Measurements from ENCODE around the gene DNAI1.

DNA sequence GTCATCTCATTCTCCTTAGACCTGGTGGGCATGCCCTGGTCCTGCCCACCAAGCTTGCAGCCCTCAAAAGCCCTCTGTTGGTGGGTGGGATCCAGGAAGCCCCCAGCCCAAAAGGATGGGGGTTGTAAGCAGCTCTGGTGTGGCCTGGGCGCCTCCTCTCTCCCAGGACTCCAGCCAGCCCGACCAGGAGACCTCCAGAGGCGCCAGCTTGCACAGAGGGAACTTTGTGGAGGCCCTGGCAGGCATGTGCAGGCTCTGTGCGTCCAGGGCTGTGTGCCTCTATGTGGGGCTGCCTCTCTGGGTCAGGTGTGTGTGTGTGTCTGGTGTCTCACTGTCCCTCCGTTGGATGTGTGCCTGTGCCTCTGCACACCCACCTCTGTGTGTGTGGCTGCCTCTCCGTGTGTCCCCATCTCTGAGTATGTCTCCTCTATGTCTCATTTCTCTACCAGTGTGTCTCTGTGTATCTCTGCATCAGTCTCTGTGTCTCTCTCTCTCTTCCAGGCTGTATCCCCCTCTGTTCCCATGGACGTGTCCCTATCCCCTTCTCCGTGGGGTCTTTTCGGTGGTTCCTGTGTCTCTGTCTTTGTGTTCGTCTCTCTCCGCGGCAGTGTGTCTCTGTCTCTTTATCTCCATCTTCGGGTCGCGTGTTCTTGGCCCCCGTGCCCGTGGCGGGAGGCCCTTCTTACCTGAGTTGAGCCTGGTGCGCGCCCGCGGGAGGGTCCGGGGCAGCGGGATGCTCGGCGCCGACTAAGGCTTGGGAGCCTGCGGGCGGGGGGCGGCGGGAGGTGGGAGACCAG, 63.7 kb downstream of the DNAI1 start:
- no peak for TF ChIP-seq CTCF (IDR thresholded peaks at IDR 0.05; ENCODE audit: insufficient read depth, low read length)
- no peak for TF ChIP-seq POLR2AphosphoS5 (IDR thresholded peaks at IDR 0.05; ENCODE audit: low read depth)
- no peak for TF ChIP-seq SPI1 (IDR thresholded peaks at IDR 0.05; ENCODE audit: borderline replicate concordance, low read depth)
